Neural progenitor cell (in vitro differentiated cells): Measurements from ENCODE around the gene MMADHC.

Experiments used
- CTCF ChIP-seq: fragments of 200-600 bp; sonication (generic); IDR thresholded peaks from 2 replicates; pipeline ENCODE4 v1.5.1; 2017; ENCODE audit warnings: antibody characterized with exemption, mild to moderate bottlenecking
- EZH2 ChIP-seq: fragments of 200-600 bp; sonication (generic); IDR thresholded peaks from 2 replicates; pipeline ENCODE4 v1.6.1; 2017; ENCODE audit warnings: antibody characterized with exemption, mild to moderate bottlenecking, moderate library complexity
- EZH2phosphoT487 ChIP-seq: fragments of 200-600 bp; sonication (generic); IDR thresholded peaks from 2 replicates; pipeline ENCODE4 v1.6.1; 2017; ENCODE audit warnings: antibody characterized with exemption

- no peak for TF ChIP-seq CTCF
- TF ChIP-seq EZH2: no peak
- no peak for TF ChIP-seq EZH2phosphoT487
Measured at GRCh38 chr2:149597050-149597667, 9.6 kb upstream of the MMADHC start.
